ENCODE measurements around the gene UNC5B.

DNA sequence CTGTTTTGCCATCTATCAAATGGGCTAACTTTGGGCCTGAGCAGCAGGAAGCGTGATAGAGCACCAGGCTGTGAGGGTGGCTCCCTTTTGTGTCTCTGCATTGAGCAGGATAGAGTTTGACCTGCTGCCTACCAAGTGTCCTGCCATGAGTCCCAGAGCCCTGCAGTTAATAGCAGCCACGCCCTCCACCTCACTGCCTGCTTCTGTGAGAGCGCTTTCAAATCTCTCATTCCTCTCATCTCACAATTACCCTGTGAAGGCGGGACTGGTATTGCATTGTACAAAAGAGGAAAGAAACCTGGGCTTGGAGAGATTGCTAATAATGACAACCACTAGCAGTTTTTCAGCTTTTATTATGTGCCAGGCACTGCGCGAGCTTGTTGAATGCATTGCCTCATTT is 39.9 kb downstream of the UNC5B start:
- TF ChIP-seq, protein P1, sequence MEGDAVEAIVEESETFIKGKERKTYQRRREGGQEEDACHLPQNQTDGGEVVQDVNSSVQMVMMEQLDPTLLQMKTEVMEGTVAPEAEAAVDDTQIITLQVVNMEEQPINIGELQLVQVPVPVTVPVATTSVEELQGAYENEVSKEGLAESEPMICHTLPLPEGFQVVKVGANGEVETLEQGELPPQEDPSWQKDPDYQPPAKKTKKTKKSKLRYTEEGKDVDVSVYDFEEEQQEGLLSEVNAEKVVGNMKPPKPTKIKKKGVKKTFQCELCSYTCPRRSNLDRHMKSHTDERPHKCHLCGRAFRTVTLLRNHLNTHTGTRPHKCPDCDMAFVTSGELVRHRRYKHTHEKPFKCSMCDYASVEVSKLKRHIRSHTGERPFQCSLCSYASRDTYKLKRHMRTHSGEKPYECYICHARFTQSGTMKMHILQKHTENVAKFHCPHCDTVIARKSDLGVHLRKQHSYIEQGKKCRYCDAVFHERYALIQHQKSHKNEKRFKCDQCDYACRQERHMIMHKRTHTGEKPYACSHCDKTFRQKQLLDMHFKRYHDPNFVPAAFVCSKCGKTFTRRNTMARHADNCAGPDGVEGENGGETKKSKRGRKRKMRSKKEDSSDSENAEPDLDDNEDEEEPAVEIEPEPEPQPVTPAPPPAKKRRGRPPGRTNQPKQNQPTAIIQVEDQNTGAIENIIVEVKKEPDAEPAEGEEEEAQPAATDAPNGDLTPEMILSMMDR (IDR thresholded peaks at IDR 0.05): no peak
- TF ChIP-seq POLR2A (IDR thresholded peaks at IDR 0.05): no peak
